Sigmoid colon (tissue), 3 donors: Measurements from ENCODE around the gene BOC.

ENCODE experiments used
- POLR2A ChIP-seq, 2 donors: fragments of 450-650 bp; IDR thresholded peaks; one replicate each; pipeline ENCODE4 v1.6.1; 2016; ENCODE audit warnings: antibody characterized with exemption in 2 of 2, mild to moderate bottlenecking in 2 of 2, moderate library complexity in 2 of 2
- TF ChIP-seq, protein P1 (sequence below), 4 experiments: fragments of 450-650 bp in 3 of 4; fragments of 200-600 bp in 1 of 4; IDR thresholded peaks; one replicate each; pipeline ENCODE4 v1.5.1; 2016 to 2019; ENCODE audit warnings: antibody characterized with exemption in 4 of 4, mild to moderate bottlenecking in 3 of 4, moderate library complexity in 2 of 4

GRCh38 chr3:113200351-113200750, 11.0 kb upstream of the BOC start:
- TF ChIP-seq, protein P1, sequence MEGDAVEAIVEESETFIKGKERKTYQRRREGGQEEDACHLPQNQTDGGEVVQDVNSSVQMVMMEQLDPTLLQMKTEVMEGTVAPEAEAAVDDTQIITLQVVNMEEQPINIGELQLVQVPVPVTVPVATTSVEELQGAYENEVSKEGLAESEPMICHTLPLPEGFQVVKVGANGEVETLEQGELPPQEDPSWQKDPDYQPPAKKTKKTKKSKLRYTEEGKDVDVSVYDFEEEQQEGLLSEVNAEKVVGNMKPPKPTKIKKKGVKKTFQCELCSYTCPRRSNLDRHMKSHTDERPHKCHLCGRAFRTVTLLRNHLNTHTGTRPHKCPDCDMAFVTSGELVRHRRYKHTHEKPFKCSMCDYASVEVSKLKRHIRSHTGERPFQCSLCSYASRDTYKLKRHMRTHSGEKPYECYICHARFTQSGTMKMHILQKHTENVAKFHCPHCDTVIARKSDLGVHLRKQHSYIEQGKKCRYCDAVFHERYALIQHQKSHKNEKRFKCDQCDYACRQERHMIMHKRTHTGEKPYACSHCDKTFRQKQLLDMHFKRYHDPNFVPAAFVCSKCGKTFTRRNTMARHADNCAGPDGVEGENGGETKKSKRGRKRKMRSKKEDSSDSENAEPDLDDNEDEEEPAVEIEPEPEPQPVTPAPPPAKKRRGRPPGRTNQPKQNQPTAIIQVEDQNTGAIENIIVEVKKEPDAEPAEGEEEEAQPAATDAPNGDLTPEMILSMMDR (IDR thresholded peaks at IDR 0.05), result no peak
- TF ChIP-seq POLR2A (IDR thresholded peaks at IDR 0.05), result no peak
